ENCODE results near the gene AHCYL2.

DNA sequence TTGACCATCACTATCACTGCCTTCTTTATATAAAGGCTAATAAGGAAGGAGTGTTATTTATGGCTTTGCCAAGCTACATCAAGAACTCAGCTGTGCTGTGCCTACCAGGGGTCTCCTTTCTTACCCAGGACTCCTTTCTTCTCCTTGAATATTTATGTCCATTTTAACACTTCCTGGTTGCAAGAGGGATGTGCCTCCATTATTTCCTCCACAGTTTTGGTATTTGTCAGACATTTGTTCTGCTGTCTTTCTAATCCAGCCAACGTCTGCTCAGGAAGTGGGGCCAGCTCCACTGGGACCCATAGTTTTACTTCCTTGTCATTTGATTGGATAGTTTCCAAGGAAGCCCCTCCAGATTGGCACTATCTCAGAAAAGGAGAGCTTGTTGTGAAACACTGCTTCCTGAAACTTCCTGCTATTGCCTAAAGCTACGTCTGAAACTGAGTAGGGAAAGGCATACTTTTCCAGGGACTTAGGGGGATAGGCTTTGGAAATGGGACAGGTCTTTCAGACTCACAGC lies 202.8 kb downstream of the AHCYL2 start:
- TF ChIP-seq POLR2AphosphoS5 (IDR thresholded peaks at IDR 0.05; ENCODE audit: low read depth, low read length) = no peak
- no peak for TF ChIP-seq TAF1 (IDR thresholded peaks at IDR 0.05; ENCODE audit: borderline replicate concordance, low read depth, low read length)
